ENCODE results near the gene HOXA6.

Gene HOXA6

DNA sequence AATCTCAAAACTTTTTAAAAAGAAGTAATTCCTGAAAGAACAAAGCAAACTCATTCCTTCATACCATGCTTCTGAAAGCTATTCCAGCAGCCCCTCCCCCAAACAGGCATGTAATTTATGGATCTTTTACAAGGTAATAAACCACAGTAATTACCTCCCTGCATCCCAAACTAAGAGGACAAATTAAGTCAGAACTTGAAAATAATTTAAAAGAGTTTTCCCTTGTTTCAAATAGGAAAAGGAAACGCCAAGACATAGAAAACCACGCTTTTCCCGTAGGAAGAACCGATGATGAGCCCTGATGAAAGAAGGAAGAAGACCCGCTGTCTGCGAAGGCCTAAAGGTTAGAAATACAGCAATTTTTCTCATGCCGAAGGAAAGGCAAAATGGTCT lies 25.9 kb downstream of the HOXA6 start:
- DNase-seq = no peak

DNA sequence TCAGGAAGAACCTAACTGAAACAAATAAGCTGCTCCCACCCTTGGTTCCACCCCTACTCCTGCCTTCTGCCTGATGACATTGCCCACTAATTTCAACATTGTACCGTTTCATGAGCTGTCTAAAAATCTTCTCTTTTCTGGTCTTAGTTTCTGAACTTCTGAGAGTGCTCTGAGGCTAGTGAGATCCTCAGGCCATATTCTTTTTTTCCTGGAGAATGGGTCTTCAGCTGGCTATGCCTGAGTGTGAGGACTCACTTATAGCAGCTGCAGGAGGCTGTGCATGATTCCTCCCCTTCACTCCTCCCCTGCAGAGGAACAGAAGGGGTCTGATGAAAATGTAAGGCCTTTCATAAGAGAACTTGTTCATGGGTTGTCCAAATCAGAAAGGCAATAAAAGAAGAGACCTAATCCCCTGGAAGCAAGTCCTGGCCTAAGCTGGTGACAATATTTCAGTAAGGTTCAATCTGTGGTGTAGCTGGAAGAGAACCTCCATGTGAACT lies 28.1 kb downstream of the HOXA6 start:
- no peak for DNase-seq

DNA sequence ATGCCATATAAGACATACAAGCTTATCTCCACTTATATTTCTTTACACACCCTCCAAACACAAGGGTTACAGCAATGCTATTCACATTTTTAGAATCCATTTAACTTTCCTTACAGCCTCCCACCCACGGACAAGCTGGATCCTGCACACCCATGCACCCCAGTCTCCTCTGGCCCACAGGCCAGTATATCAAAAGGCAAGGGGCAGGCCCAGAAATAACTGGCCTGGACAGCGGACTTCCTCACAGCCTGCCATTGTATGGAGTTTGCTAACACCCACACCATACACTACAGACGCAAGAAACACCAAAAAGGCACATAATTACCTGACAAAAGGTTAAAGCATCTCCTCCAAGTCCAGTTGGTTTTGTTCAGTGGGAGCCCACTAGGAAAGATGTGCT lies 29.0 kb downstream of the HOXA6 start:
- DNase-seq = no peak

DNA sequence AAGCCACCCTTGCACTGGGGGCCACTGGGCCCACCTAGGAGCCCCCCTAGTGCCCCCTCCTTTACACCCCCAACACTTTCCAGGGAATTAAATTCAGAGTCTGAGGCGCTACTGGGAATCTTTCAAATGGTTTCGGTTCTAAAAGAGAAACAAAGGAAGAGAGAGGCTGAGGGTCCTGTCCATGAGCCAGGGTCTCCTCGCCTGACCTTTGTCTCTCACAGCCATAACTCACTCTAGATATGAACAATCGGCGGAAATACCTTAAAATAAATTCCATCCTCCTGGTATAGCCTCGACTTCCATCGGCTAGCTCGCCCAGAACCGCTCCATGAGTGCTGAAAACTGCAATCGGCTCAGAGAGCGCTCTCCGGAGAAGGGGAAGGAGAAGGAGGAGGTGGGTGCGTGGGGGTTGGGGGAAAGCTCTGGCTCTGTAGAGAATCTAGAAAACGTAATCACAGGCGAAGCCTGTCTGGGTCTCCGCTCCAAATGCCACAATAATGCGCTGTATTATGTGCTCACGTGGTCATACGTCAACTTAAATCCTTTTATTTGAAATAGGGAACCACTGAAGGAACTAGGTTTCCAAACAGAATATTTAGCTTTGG lies 29.6 kb downstream of the HOXA6 start:
- DNase-seq = no peak

DNA sequence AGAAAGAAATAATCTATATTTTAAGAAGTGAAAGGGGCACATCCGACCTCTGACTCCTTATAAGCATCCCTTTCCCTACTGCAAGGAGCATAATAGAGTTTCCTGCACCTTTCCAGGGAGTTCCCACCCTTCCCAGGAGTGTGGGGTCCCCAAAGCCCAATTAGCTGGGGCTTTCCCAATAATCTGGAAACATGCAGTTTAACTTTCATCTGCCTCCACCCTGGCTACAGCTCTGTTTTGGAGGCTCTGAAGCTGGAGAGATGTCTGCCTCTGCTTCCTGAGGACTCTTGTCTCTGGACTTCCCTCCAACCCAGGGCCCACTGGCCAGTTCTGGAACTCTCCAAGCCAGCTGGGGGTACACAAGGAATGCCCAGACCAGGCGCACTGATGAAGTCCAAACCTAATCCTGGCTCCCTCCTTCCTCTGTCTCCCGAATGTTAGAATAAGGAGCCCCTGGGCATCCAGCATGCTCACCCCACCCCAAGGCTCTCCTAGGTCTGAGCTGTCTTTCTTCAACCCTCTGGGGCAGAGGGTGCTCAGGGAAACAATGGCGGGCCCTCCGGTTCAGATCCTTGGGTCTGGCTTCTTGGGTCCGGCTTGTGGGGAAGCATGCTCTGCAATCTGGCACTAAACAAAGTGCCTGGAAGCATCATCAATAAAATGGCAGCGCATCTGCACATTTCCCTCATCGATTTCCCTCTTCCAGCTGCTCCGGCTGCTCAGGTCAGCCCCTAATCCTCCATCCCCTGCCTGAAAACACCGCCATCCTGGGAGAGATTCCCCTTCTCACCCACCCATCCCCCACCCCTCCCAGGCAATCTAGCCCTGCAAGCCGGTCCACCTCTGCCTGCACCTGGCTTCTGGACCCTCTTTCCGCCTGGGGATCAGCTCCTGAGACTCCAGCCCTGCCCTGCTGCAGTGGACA lies 30.4 kb downstream of the HOXA6 start:
- no peak for DNase-seq

DNA sequence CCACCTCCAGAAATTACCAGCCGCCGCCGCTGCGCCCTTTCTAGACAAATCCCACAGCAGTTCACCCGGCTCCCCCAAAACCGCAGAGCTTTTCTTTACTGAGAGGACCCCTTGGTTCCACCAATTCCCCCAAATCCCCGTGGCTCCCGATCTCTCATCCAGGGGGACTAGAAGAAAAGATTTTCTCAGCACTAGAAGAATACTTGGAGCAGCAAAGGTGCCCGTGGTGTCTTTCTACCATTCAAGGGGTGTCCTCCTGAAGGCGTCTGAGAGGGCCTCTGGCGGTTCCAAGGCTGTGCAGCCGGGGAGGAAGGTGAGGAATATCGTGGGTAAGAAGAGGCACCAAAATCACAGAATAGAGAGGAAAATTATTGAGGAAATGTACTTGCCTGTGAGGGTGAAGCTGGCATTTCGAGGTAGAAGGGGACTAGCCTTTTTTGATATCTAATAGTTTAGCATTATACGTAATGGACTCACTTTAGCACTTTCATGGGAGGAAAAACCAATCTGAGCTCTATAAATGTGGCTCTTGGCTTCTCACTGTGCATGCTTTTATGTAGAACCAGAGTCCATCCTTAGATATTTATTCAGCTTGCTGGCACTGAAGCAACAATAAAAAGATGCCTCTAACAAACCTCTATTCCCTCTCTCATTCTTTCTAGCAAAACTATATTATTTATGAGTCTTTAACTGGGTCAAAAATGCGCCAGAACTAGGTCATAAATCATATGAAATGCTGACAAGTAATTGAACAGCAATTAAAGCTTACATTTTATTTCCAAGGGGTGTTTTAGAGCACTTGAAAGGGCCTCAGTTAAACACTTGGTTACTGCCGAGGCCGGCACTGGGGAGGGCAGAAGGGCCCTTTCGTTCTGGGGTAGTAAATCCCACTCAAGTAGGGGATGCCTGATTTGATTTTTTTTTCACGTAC lies 31.3 kb downstream of the HOXA6 start:
- DNase-seq = no peak

DNA sequence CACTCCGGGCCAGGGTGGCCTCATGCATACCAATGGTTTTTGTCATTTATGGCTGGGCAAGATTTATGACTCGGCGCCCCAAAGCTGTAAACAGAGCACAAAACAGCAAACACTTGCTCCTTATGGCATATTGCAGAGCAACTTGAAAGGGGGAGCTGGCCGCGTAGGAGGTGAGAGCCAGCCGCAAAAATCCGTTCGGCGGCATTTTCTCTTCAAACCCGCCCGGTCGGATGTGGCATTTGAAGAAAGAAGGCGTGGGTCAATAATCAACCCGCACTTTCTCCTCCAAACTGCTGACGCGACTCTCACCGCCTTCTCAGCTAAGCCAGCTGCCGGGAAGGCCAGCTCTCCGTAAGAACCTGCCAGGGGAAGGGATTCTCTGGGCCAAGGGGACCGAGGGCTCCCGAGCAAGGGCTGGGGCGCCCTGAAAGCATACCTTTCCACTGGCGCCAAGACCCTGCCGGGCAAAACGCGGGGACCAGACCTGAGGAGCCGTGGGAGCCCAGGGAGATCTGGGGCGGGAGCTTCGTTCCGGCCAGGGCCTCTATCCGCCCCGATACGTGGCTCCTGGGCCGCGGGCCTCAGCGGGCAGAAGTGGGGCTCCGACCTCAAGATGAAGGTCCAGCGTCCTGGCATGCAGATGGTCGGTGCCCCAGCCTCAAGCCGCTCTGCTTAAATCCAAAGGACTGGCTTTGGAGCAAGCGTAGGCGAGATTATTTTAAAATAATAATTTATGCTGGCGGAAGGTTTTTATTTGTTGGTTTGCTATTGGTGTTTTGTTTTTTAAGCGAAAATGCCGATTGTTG lies 32.1 kb downstream of the HOXA6 start:
- no peak for DNase-seq

DNA sequence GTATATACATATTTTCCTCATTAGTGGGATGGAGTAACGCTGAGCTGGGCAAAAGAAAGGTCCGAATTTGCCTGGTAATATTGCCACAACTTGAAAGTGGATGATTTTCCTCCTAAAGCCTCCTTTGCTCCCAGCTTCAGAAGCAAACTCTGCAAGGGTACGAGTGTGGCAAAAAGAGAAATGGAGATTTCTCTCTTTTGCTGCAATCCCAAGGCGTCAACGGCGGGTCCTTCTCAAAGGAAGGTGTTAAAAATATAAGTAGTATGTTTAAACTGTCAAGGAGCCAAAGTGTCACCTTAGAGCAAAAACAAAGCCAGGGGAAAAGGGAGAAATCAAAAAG lies 32.7 kb downstream of the HOXA6 start:
- DNase-seq = no peak

DNA sequence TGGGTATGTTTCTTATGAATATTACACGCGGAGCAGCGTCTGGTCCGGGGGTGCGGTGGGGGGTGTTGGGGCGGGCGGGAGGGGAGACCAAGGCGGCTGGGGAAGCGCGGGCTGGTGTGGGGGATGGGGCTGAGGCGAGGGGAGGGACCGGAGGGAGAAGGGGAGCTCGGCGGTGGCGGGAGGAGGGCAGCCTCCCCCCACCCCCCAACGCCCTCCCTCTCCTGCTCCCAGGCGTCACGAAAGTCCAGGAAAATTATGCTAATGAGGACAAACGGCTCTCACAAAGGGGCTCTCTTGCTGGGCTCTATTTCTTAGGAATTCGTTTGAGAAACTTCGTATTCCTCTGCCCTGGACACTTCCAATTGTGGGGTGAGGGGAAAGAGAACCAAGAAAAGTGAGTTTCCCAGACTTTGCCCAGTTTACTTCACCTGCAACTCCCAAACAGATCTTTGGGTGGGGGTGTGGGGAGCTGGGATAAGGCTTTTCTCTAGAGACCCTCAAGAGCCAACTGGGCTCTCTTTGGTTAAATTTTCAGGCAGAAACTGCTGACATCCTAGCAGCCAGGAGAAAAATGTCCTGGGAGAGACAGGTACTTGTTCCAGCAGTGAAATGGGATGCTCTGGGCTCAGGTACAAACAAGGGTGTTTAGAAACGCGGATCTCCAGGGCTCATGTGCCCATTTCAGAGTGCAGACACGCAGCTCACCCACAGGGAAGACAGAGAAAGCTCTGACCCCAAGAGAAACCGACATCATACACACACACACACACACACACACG lies 33.4 kb downstream of the HOXA6 start:
- no peak for DNase-seq

DNA sequence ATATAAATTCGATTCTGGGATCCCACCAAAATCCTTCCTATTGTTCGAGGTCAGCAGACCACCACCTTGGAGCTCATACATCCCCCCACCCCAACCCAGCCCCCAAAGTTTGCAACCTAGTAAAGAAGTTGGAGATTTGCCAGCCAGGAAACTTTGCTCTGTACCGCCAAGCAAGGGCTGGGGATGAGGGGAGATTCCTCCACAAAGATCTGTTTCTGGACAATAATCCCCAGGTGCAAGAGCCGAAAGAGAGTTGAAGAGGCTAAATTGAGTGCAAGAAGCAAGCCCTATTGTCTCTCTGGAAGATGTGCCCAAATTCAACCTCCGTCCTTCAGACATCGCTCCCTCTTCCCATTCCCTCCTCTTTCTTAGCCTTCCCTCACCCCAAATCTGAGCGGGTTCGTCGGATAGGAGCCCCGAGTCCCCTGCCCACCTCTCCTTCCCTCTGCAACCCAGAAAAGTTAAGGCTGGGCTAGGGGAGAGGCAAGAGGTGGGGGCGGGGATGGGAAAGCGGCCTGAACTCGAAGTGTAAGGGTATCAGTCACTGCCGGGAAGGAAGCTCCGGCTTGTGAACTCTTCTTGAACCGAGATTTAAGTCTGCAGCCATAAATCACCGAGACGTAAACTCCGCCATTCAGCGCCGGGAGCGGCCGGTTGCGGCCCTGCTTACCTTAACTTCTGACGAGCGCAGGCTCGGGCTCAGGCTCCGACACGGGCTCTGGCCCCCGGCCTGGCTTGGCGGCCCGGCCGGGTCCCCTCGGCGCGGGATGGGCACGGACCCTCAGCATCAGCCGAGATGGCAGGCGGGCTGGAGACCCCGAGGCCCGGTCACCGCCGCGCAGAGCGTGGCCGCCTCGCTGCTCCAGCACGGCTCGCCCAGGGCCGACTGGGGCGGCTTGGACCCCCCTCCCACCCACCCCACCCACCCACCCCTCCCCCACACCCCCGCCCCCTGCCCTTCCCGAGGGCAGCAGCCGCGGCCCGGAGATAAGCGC lies 34.3 kb downstream of the HOXA6 start:
- DNase-seq = no peak

DNA sequence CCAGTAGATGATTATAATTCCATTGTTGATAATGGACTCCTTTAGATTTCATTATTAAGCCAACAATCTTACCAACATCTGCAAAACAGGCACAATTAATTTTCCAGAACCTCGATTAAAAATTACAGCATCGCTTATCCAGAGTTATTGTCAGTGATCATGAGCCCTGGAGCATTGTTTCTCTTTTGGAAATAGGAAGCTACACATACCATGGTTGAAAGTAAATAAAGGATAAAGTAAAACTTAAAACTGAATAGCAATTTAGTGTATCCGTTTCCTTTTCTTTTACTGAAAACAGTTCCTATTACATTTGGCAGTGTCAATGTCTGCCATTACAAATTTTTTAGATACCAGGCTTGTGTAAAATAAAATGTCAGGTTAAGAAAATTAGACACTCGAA lies 35.2 kb downstream of the HOXA6 start:
- no peak for DNase-seq

DNA sequence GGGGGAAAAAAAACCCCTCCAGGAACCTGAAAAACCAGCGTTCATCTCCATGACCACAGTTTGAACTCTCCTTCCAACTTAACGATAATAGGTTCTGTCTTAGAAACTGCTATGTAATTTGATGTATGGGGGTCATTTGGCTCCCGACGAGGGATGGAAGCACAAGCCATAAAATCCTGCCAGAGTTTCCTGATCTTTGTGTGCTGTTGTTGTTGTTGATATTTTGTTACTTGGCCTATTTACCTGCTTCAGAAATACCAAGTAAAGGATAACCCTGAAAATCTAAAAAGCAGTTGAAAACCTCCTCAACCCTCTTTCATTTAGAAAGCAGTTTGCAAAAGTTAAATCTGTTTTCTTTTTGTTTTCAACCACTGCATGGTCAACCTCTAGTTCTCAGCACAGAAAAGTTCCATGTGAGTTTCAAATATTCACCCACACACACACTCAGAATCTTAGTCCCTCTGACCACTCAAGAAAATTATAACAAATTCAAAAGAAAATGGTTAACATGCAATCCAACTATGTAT lies 35.8 kb downstream of the HOXA6 start:
- DNase-seq = no peak

DNA sequence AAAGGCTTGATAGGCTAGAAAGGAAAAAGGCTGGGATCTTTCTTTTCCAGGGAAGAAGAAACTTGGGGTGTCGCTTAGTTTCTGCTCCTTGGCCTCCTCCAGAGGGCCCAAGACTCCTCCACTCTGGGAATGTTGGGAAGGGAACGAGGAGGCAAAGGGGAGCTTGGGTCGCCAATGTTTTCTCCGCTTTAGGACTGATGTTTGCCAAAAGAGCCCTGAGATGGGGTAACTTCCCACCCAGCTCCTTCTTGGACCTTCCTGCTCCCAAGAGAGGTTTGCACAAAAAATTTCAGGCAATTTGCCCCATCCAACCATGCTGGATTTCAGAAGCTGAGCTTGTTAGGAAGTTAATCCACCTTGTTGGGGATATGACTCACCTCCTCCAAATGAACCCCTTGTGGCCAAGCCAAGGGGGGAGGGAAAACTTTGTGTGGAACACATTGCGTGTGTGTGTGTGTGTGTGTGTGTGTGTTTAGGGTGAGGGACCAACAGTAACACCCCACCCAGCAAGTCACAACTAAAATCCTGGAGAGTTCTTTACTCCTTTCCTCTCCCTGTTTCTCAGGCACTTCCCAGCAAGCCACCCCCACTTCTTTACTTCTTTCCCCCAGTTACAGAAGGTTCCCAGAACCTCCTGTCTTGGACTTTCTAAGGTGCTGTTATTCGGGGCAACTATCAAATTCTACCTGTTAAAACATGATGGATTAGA lies 36.4 kb downstream of the HOXA6 start:
- no peak for DNase-seq

DNA sequence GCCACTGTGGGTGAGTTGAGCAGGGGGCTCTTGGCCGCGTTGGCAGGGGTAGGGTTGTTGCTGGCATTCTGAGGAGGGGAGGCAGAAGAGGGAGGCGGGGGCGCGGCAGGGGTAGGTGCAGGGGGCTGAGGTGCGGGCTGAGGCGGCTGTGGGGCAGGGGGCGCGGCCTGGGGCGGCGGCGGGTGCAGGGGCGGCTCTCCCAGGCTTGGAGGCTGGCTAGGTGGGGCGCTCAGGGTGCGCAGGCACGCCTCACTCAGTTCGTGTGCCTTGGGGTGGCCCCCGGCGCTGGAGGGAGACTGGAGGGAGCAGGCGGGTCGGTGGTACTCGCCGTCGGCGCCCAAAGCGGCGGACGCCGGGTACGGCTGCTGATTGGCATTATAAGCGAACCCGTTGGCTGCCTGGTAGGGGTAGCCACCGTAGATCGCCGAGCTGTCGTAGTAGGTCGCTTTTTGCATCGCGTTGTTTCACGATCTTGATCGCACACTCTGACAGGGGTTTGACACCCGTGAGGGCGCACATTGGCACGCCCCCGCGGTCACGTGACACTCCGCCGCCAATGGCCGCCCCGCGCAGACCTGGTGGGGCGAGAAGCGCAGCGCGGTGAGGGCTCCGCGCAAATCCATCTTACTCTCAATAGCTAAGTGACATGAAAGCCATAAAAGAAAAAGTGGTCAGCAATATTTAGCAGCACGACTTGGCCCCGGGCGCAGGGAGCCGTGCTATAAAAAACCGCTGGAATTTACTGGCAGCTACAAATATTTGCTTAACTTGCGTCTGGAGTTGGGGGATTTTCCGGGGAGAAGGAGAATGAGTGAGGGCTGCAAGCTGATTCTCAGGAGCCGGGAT lies 37.2 kb downstream of the HOXA6 start:
- DNase-seq = no peak

DNA sequence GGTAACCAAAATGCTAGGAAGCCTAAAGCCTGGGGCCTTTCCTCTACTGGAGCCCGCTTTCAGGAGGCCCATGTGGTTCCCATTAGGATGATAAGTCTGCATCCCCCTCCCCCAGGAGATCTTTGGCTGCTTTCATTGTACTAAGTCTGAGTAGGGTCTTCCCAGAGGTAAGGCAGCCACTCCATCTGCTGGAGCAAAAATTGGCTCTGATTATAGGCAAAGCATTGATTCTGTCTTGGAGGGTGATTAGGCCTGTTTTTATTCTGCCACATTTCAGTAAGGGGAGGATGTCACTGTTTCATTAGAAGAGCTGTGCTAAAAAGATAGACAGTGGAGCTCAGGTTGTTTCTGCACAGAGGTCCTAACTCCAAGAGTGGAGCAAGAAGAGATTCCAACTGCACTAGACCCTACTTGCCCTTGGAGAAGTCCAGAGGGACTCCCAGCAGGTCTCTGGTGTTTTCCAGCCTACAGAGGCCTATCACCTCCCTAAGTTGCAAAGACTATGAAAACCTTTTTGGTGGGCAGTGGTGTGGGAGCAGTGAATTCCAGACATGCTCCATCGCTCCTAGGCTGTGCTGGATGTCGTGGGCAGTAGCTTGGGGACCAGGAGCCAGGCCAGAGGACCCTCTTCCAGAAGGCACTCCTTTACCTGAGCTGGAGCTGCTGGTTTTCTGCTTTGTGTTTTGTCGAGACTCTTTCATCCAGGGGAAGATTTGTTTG lies 37.9 kb downstream of the HOXA6 start:
- DNase-seq = no peak

DNA sequence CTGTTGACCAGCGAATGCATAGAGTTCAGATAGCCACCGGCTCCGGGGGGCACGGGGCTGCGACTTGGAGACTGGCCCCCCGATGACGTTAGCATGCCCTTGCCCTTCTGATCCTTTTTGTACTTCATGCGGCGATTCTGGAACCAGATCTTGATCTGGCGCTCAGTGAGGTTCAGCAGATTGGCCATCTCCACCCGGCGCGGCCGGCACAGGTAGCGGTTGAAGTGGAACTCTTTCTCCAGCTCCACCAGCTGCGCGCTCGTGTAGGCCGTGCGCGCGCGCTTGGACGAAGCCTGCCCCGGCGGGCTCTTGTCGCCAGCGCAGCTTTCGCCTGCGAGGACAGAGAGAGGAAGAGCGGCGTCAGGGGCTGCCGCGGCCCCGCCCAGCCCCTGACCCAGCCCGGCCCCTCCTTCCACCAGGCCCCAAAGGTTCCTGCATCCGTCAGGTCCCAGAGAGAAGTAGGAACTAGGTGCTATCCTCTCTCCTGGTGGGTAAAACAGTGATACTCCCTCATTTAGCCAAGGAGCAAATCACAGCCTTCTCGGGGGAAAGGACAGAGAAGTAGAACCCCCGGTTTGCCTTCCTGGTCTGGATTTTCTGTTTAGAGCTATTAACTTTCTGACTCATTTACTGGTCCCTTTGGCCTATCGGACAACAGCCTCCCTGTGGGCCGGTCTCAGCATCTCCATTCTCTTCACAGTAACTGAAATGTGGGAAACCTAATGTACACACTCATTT lies 39.0 kb downstream of the HOXA6 start:
- DNase-seq = no peak
